KOPT-K1 (cell line): Measurements from ENCODE around the gene ZNF292.
"Not testable (repeated sequence)": the region's sequence is repeated elsewhere in the genome, so short reads cannot be mapped to it uniquely, and the experiment has no call there.

Source experiments
- H3K27ac ChIP-seq: fragments of 200-600 bp; sonication (generic); 2 replicates; pipeline ENCODE4 v1.5.1; 2016; ENCODE audit warnings: antibody characterized with exemption, mild to moderate bottlenecking, low read depth, low read length; ENCODE audit not compliant: poor library complexity, severe bottlenecking
- H3K36me3 ChIP-seq: fragments of 200-600 bp; sonication (generic); 2 replicates; pipeline ENCODE4 v1.5.1; 2017; ENCODE audit warnings: antibody characterized with exemption, mild to moderate bottlenecking, low read length, moderate library complexity; ENCODE audit not compliant: insufficient read depth
- H3K9me3 ChIP-seq: fragments of 200-600 bp; sonication (generic); 2 replicates; pipeline ENCODE4 v1.5.1; 2017; ENCODE audit warnings: antibody characterized with exemption, low read length, mild to moderate bottlenecking; ENCODE audit not compliant: insufficient read depth, poor library complexity, severe bottlenecking

ZNF292 gene

GRCh38 chr6:87151781-87152525, 3.4 kb upstream of the ZNF292 start:
- no peaks in the 10 kb centered on the region for H3K9me3 ChIP-seq
- no peak overlapping the region for H3K27ac ChIP-seq
- H3K36me3 ChIP-seq: no peaks in the 10 kb centered on the region

- no peak overlapping the region for H3K27ac ChIP-seq
- H3K36me3 ChIP-seq: no peaks in the 10 kb centered on the region
Measured at GRCh38 chr6:87152526-87152955, 2.8 kb upstream of the ZNF292 start.

GRCh38 chr6:87154641-87154992, 748 bp upstream of the ZNF292 start:
- H3K27ac ChIP-seq: peak overlapping the region; percentile 93
- peaks cover 16% of the 10 kb centered on the region for H3K36me3 ChIP-seq
- H3K9me3 ChIP-seq: no peaks in the 10 kb centered on the region

More at GRCh38 chr6:87152526-87152955, 2.8 kb upstream of the ZNF292 start:
- H3K9me3 ChIP-seq: no peaks in the 10 kb centered on the region

GRCh38 chr6:87155842-87156815, 764 bp downstream of the ZNF292 start:
- peaks cover 17% of the 10 kb centered on the region for H3K36me3 ChIP-seq
- no peaks in the 10 kb centered on the region for H3K9me3 ChIP-seq
- peak overlapping the region; percentile 93 for H3K27ac ChIP-seq

GRCh38 chr6:87157596-87157995, 2.2 kb downstream of the ZNF292 start:
- H3K36me3 ChIP-seq: peaks cover 18% of the 10 kb centered on the region
- not testable (repeated sequence) for H3K27ac ChIP-seq, H3K9me3 ChIP-seq

- H3K27ac ChIP-seq: no peak overlapping the region
- H3K36me3 ChIP-seq: peaks cover 40% of the 10 kb centered on the region
- H3K9me3 ChIP-seq: no peaks in the 10 kb centered on the region
Measured at GRCh38 chr6:87161299-87161698, 5.9 kb downstream of the ZNF292 start.

GRCh38 chr6:87164004-87164403, 8.6 kb downstream of the ZNF292 start:
- no peak overlapping the region for H3K27ac ChIP-seq
- no peaks in the 10 kb centered on the region for H3K9me3 ChIP-seq

GRCh38 chr6:87164506-87164905, 9.1 kb downstream of the ZNF292 start:
- no peak overlapping the region for H3K27ac ChIP-seq
- peaks cover 33% of the 10 kb centered on the region for H3K36me3 ChIP-seq
- no peaks in the 10 kb centered on the region for H3K9me3 ChIP-seq

More at GRCh38 chr6:87164004-87164403, 8.6 kb downstream of the ZNF292 start:
- H3K36me3 ChIP-seq: peaks cover 31% of the 10 kb centered on the region

- no peaks in the 10 kb centered on the region for H3K9me3 ChIP-seq
- H3K36me3 ChIP-seq: peaks cover 35% of the 10 kb centered on the region
- H3K27ac ChIP-seq: no peak overlapping the region
Measured at GRCh38 chr6:87165185-87165584, 9.8 kb downstream of the ZNF292 start.

GRCh38 chr6:87171938-87172633, 16.7 kb downstream of the ZNF292 start:
- Histone ChIP-seq H3K36me3 (peaks cover 44% of the 10 kb centered on the region), H3K27ac (no peak overlapping the region), H3K9me3 (no peaks in the 10 kb centered on the region)

GRCh38 chr6:87174078-87174579, 18.8 kb downstream of the ZNF292 start:
- H3K36me3 ChIP-seq: peaks cover 54% of the 10 kb centered on the region
- no peak overlapping the region for H3K27ac ChIP-seq
- H3K9me3 ChIP-seq: no peaks in the 10 kb centered on the region

- no peak overlapping the region for H3K27ac ChIP-seq
- H3K36me3 ChIP-seq: peaks cover 66% of the 10 kb centered on the region
- no peaks in the 10 kb centered on the region for H3K9me3 ChIP-seq
Measured at GRCh38 chr6:87176493-87176892, 21.1 kb downstream of the ZNF292 start.

GRCh38 chr6:87180105-87180728, 24.9 kb downstream of the ZNF292 start:
- H3K27ac ChIP-seq: no peak overlapping the region
- H3K36me3 ChIP-seq: peaks cover 73% of the 10 kb centered on the region
- H3K9me3 ChIP-seq: no peaks in the 10 kb centered on the region

GRCh38 chr6:87181903-87182302, 26.5 kb downstream of the ZNF292 start:
- H3K9me3 ChIP-seq: no peaks in the 10 kb centered on the region
- H3K36me3 ChIP-seq: peaks cover 71% of the 10 kb centered on the region
- H3K27ac ChIP-seq: no peak overlapping the region
